HG02943 (cell line): Measurements from ENCODE around the gene FRZB.

Experiments
- ATAC-seq: cut with Tn5 transposase; IDR thresholded peaks from one replicate; pipeline ENCODE4 v1.9.1; 2021; ENCODE audit warnings: mild to moderate bottlenecking, low read depth, moderate library complexity; ENCODE audit not compliant: unreplicated experiment

The FRZB gene

DNA sequence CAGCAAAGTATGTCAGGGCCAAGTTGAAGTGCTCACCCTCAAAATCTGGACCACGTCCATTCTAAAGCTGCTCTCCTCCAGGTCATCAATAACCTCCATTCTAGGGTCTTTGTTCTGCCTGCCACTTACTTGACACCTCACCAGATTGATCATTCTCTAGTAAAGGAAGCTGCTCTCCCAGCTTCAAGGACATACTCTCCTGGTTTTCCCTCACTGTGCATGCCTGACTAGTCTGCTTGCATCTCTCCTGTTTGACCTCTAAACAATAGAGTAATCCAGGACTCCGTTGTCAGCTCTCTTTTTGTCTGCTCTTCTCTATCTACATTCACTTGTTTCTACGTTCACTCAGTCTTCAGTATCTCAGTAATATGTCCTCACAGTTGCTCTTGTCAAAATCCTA, 59.1 kb downstream of the FRZB start:
- ATAC-seq, result no peak

- ATAC-seq, result no peak
These were observed 62.3 kb downstream of the FRZB start for GRCh38 chr2:182804128-182804527.

GRCh38 chr2:182798736-182799135, 67.7 kb downstream of the FRZB start:
- ATAC-seq, result no peak

- no peak for ATAC-seq
These were observed 74.0 kb downstream of the FRZB start for GRCh38 chr2:182792441-182792840.

DNA sequence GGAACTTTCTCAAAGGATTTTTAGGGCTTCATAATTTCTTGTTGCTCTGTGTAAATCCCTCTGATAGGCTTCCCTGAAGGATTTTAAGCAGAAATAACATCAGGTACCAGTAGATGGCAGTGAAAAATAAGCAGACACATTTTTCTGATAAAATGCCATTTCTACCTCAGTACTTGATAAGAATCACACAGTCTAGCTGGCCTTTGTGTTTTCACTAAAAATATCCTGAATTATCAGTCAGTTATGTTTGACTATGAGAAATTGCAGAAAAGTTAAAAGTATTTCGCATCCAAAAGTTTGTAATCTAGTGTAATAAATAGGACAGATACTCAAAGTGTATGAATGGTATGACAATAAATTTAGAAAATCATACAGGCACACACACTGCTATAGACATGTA, 81.7 kb downstream of the FRZB start:
- ATAC-seq, result no peak

- no peak for ATAC-seq
These were observed 82.3 kb downstream of the FRZB start for GRCh38 chr2:182784058-182784706.
